Spleen (tissue), 13 donors: ENCODE data around the gene MEIS1. TPM values are rescaled to one million over a fixed set of nuclear protein-coding genes. Genes with fewer than 3 reads are reported as not detected.

Experiments used
- DNase-seq: peaks from one replicate; pipeline ENCODE4 v3.0.0-alpha.2; 2020
- H3K27ac ChIP-seq, 8 donors: fragments of 200-600 bp; sonication (generic) in 7 of 8; 1 replicate in 4 of 8; 2 replicates in 4 of 8; pipeline versions ENCODE4 v1.5.0 to v1.8.0; 2016 to 2021; ENCODE audit warnings: inconsistent platforms in 4 of 8, mild to moderate bottlenecking in 4 of 8, moderate library complexity in 1 of 8
- H3K27me3 ChIP-seq, 7 donors: fragments of 200-600 bp; sonication (generic) in 6 of 7; replicated peaks in 1 of 7; 1 replicate in 4 of 7; 2 replicates in 3 of 7; pipeline versions ENCODE4 v1.5.0 to v1.8.0; 2016 to 2021; ENCODE audit warnings: inconsistent platforms in 3 of 7, mild to moderate bottlenecking in 1 of 7
- H3K36me3 ChIP-seq, 6 donors: fragments of 200-600 bp; sonication (generic) in 5 of 6; 1 replicate in 4 of 6; 2 replicates in 2 of 6; pipeline versions ENCODE4 v1.5.0 to v1.8.0; 2016 to 2021; ENCODE audit warnings: inconsistent platforms in 2 of 6
- H3K4me1 ChIP-seq, 6 donors: fragments of 200-600 bp; sonication (generic) in 5 of 6; 1 replicate in 3 of 6; 2 replicates in 3 of 6; pipeline versions ENCODE4 v1.5.0 to v1.8.0; 2016 to 2021; ENCODE audit warnings: inconsistent platforms in 3 of 6
- H3K4me3 ChIP-seq, 8 donors: fragments of 200-600 bp; sonication (generic) in 7 of 8; 1 replicate in 4 of 8; 2 replicates in 4 of 8; pipeline versions ENCODE4 v1.5.0 to v1.8.0; 2016 to 2021; ENCODE audit warnings: inconsistent platforms in 4 of 8, mild to moderate bottlenecking in 4 of 8, moderate library complexity in 2 of 8
- H3K9me3 ChIP-seq, 8 donors: fragments of 200-600 bp; sonication (generic) in 7 of 8; 1 replicate in 4 of 8; 2 replicates in 4 of 8; pipeline versions ENCODE4 v1.5.0 to v1.8.0; 2016 to 2021; ENCODE audit warnings: inconsistent platforms in 4 of 8
- CTCF ChIP-seq, 11 experiments: fragments of 200-600 bp in 7 of 11; fragments of 450-650 bp in 4 of 11; sonication (generic) in 4 of 11; IDR thresholded peaks in 8 of 11; conservative IDR thresholded peaks in 3 of 11; 1 replicate in 7 of 11; 2 replicates in 4 of 11; pipeline versions ENCODE4 v1.4.0 to v1.8.0; 2016 to 2021; ENCODE audit warnings: antibody characterized with exemption in 11 of 11, inconsistent platforms in 4 of 11, mild to moderate bottlenecking in 1 of 11
- POLR2A ChIP-seq, 3 donors: fragments of 450-650 bp; IDR thresholded peaks; one replicate each; pipeline ENCODE4 v1.5.1; 2017; ENCODE audit warnings: antibody characterized with exemption in 3 of 3, mild to moderate bottlenecking in 1 of 3
- POLR2AphosphoS5 ChIP-seq, 3 donors: sonication (generic); formaldehyde crosslinking; IDR thresholded peaks; one replicate each; pipeline ENCODE4 v1.5.1; 2017; ENCODE audit warnings: antibody characterized with exemption in 3 of 3
- WGBS, 5 donors: extraction: QIAGEN DNeasy Blood & Tissue Kit in 3 of 5; methylation state at CpG; one replicate each; pipeline versions ENCODE4 v1.1.5 to v1.1.7; 2013 to 2018; 5-methylcytosine and 5-hydroxymethylcytosine counted together
- intact Hi-C: fragments of 100-400 bp; cut with DNase I; formaldehyde crosslinking; loops from one replicate; pipeline ENCODE4 v1.15.0; 2023; ENCODE audit warnings: low total_unique reads
- long read RNA-seq, 2 donors: transcript quantifications; one replicate each; lab custom pipeline, GENCODE V29; 2026
- polyA plus RNA-seq, 3 donors: library from polyadenylated mRNA; stranded (reverse); fragments of 200-250 nt; gene quantifications; one replicate each; pipeline ENCODE4 v1.2.1, GENCODE V29; 2013
- total RNA-seq, 7 donors: library from RNA; depleted of rRNA in 3 of 7; stranded (reverse); fragments of >200 nt in 3 of 7; fragmentation: NEBNext Ultra II Directional in 4 of 7; extraction: Animal tissue kit (Norgen Biotek cat#: 25700) in 4 of 7; gene quantifications; one replicate each; pipeline versions ENCODE4 v1.1.0 to v1.2.1, GENCODE V29; 2016 to 2021
- donor health status: healthy with polysubstance abuse.
- donor health status: DM: no; HTN: no; CAD: no; lungs with moderate emphysema.
- donor health status: DM: no; HTN: no; CAD: no.
- donor health status: Bipolar disorder and iron deficiency.
- donor health status: healthy.
- donor health status: DM: no; HTN: no; CAD: no.
- donor health status: DM: yes; HTN: yes; CAD: no.

The MEIS1 gene
- total RNA-seq: 10 to 100 TPM; 23.6 to 81.4 (median 44.1) TPM
- polyA plus RNA-seq: 10 to 100 TPM; 13.1 to 19.4 (median 14.1) TPM
- long read RNA-seq, donor 1, full-length matches to known transcripts: 12 of 73 reads
- long read RNA-seq, donor 1, partial matches to known transcripts: 61 of 73 reads
- long read RNA-seq, donor 1, other reads (novel, unspliced or antisense): 0 of 73 reads
- long read RNA-seq, donor 2, full-length matches to known transcripts: 15 of 61 reads
- long read RNA-seq, donor 2, partial matches to known transcripts: 39 of 61 reads
- long read RNA-seq, donor 2, other reads (novel, unspliced or antisense): 7 of 61 reads

- intact Hi-C loops: loop anchor here (5.0 kb wide), 1 partner anchor 137 kb away; no protein-coding TSS in a partner anchor
- Histone ChIP-seq H3K36me3 (no peaks in the 10 kb centered on the region), H3K27me3 (peaks cover 0 to 100% (median 45%) of the 10 kb centered on the region in 7 donors), H3K4me3 (peak within 1 kb of the TSS; percentile 55 to 82 (median 66)), H3K4me1 (peaks cover 0 to 84% (median 43%) of the 10 kb centered on the region in 6 donors), H3K27ac (peak within 1 kb of the TSS; percentile 63 to 90 (median 82)), H3K9me3 (no peaks in the 10 kb centered on the region)
- WGBS, 5 donors: 0 to 1% (median 1%) methylated on average over 36 to 38 of the region's 38 CpGs
- peak; percentile 90 for DNase-seq
- TF ChIP-seq POLR2AphosphoS5 (IDR thresholded peaks at IDR 0.05) (peak; percentile 86 to 96 (median 95)), POLR2A (IDR thresholded peaks at IDR 0.05) (peak in 1 of 3 donors; percentile 87), CTCF (IDR thresholded peaks at IDR 0.05 in 8 of 11, conservative IDR thresholded peaks at IDR 0.05 in 3 of 11) (no peak)
Observed at GRCh38 chr2:66434679-66435548, at the start of gene MEIS1. MEIS1 (plus strand) TSS chr2:66435125; CDS start chr2:66435857, 732 bp downstream.

- intact Hi-C loops: no loop called here
- H3K27ac ChIP-seq: no peak overlapping the region
- TF ChIP-seq CTCF (IDR thresholded peaks at IDR 0.05 in 8 of 11, conservative IDR thresholded peaks at IDR 0.05 in 3 of 11): no peak
- TF ChIP-seq POLR2AphosphoS5 (IDR thresholded peaks at IDR 0.05): no peak
- no peak for TF ChIP-seq POLR2A (IDR thresholded peaks at IDR 0.05)
- H3K27me3 ChIP-seq: no peaks in the 10 kb centered on the region
- no peaks in the 10 kb centered on the region for H3K36me3 ChIP-seq
- no peaks in the 10 kb centered on the region for H3K9me3 ChIP-seq
- 74 to 83% (median 81%) methylated on average over 9 of the region's 9 CpGs for WGBS, 5 donors
- H3K4me1 ChIP-seq: no peaks in the 10 kb centered on the region
- H3K4me3 ChIP-seq: no peak overlapping the region
- no peak for DNase-seq
Observed at GRCh38 chr2:66387016-66387753, 47.7 kb upstream of the MEIS1 start.

- Histone ChIP-seq H3K36me3 (no peaks in the 10 kb centered on the region), H3K27me3 (no peaks in the 10 kb centered on the region), H3K27ac (peak overlapping the region in 3 of 8 donors; percentile 8 to 35 (median 11)), H3K9me3 (no peaks in the 10 kb centered on the region), H3K4me1 (no peaks in the 10 kb centered on the region), H3K4me3 (no peak overlapping the region)
- TF ChIP-seq CTCF (IDR thresholded peaks at IDR 0.05 in 8 of 11, conservative IDR thresholded peaks at IDR 0.05 in 3 of 11) (no peak), POLR2AphosphoS5 (IDR thresholded peaks at IDR 0.05) (no peak)
- no peak for DNase-seq
- WGBS, 5 donors: 40 to 85% (median 70%) methylated on average over 3 of the region's 3 CpGs
- intact Hi-C loops: no loop called here
Observed at GRCh38 chr2:66389651-66390131, 45.2 kb upstream of the MEIS1 start.
